ENCODE results near the gene MYLK3. TPM values are rescaled to one million over a fixed set of nuclear protein-coding genes. Genes with fewer than 3 reads are reported as not detected.
A peak's percentile ranks its signal among the peaks of the same experiment; 100 is the strongest.

Gene MYLK3
- total RNA-seq, 2 experiments from 2014 or later, result 0.33 to 0.54 TPM

DNA sequence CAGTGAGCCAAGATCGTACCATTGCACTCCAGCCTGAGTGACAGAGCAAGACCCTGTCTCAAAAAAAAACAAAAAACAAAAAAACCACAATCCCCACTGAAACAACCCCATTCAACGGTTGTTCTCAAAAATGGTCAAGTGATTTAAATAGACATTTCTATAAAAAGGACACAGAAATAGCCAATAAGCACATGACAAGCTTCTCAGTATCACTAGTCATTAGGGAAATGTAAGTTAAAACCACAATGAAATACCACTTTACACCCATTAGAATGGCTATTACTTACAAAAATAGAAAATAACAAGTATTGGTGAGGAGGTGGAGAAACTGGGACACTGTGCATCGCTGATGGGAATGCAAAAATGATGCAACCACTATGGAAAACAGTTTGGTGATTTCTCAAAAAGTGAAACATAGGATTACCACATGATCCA is 26.6 kb upstream of the MYLK3 start:
- no peaks in the 10 kb centered on the region for H3K9me3 Mint-ChIP-seq
- no peak overlapping the region for H3K4me3 Mint-ChIP-seq
- H3K36me3 Mint-ChIP-seq, result no peaks in the 10 kb centered on the region
- DNase-seq, result no peak
- no peak overlapping the region for H3K27ac Mint-ChIP-seq
- H3K27me3 Mint-ChIP-seq, result no peaks in the 10 kb centered on the region
- no peaks in the 10 kb centered on the region for H3K4me1 Mint-ChIP-seq

GRCh38 chr16:46772463-46772862 is 24.3 kb upstream of the MYLK3 start:
- Mint-ChIP-seq H3K27ac (no peak overlapping the region), H3K36me3 (no peaks in the 10 kb centered on the region), H3K9me3 (no peaks in the 10 kb centered on the region), H3K27me3 (no peaks in the 10 kb centered on the region), H3K4me3 (no peak overlapping the region), H3K4me1 (no peaks in the 10 kb centered on the region)
- DNase-seq, result no peak

DNA sequence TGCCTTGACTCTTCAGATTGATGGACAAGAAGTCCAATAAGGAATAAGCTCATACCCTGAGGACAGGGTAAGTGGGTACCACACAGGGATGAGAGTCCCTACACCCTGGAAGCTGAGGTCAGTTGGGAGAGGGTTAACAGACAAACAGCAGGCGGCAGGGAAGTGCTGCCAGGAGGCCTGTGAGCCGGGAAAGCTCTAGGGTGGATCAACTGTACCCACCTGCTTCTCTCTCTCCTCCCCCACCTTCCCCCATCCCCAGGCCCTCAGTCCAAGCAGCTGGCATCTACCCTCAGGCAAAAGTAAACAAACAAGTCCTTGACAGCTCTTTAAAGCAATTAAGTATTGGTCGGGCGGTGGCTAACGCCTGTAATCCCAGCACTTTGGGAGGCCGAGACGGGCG is 20.7 kb upstream of the MYLK3 start:
- no peaks in the 10 kb centered on the region for H3K27me3 Mint-ChIP-seq

GRCh38 chr16:46765050-46765449 is 16.9 kb upstream of the MYLK3 start:
- Mint-ChIP-seq H3K4me3 (no peak overlapping the region), H3K9me3 (no peaks in the 10 kb centered on the region), H3K4me1 (peaks cover 2% of the 10 kb centered on the region), H3K27ac (no peak overlapping the region), H3K27me3 (no peaks in the 10 kb centered on the region), H3K36me3 (no peaks in the 10 kb centered on the region)
- DNase-seq, result no peak

More for the DNA sequence above, 20.7 kb upstream of the MYLK3 start:
- H3K36me3 Mint-ChIP-seq, result no peaks in the 10 kb centered on the region
- no peaks in the 10 kb centered on the region for H3K9me3 Mint-ChIP-seq
- DNase-seq, result no peak
- no peak overlapping the region for H3K4me3 Mint-ChIP-seq
- H3K4me1 Mint-ChIP-seq, result peaks cover 2% of the 10 kb centered on the region
- H3K27ac Mint-ChIP-seq, result no peak overlapping the region

DNA sequence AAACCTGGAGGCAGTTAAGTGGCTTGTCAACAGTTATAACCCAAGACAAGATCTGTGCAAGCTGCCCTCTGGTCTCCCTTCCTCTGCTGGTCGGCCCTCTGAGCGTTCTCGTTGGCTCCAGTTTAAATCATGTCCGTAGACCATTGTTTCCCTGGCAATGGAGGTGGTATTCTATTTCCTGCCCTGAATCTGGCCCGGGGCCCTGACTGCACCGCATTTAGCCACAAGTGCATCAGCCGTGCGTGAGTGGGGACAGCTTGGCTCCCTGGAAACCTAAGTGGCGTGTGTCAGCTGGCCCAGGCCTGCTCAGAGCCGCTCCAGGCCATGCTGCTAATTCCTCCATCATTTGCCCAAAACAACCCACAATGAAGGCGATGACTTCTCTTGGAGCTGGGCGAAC is 15.0 kb upstream of the MYLK3 start:
- Mint-ChIP-seq H3K4me1 (peaks cover 2% of the 10 kb centered on the region), H3K4me3 (no peak overlapping the region), H3K27ac (no peak overlapping the region), H3K36me3 (no peaks in the 10 kb centered on the region), H3K27me3 (no peaks in the 10 kb centered on the region), H3K9me3 (no peaks in the 10 kb centered on the region)
- DNase-seq, result no peak

- Mint-ChIP-seq H3K4me3 (no peak overlapping the region), H3K36me3 (no peaks in the 10 kb centered on the region), H3K4me1 (peaks cover 2% of the 10 kb centered on the region), H3K27ac (no peak overlapping the region), H3K9me3 (no peaks in the 10 kb centered on the region), H3K27me3 (no peaks in the 10 kb centered on the region)
- no peak for DNase-seq
These were observed 14.4 kb upstream of the MYLK3 start for GRCh38 chr16:46762583-46762982.

- no peaks in the 10 kb centered on the region for H3K36me3 Mint-ChIP-seq
- no peaks in the 10 kb centered on the region for H3K27me3 Mint-ChIP-seq
- no peak overlapping the region for H3K27ac Mint-ChIP-seq
- no peaks in the 10 kb centered on the region for H3K4me1 Mint-ChIP-seq
- H3K4me3 Mint-ChIP-seq, result no peak overlapping the region
- H3K9me3 Mint-ChIP-seq, result no peaks in the 10 kb centered on the region
- no peak for DNase-seq
These were observed 11.2 kb upstream of the MYLK3 start for GRCh38 chr16:46759309-46759708.

- H3K36me3 Mint-ChIP-seq, result no peaks in the 10 kb centered on the region
- no peak for DNase-seq
- no peaks in the 10 kb centered on the region for H3K9me3 Mint-ChIP-seq
- H3K27ac Mint-ChIP-seq, result no peak overlapping the region
- no peak overlapping the region for H3K4me3 Mint-ChIP-seq
- no peaks in the 10 kb centered on the region for H3K27me3 Mint-ChIP-seq
- H3K4me1 Mint-ChIP-seq, result no peaks in the 10 kb centered on the region
These were observed 9.4 kb upstream of the MYLK3 start for GRCh38 chr16:46757339-46758050.

DNA sequence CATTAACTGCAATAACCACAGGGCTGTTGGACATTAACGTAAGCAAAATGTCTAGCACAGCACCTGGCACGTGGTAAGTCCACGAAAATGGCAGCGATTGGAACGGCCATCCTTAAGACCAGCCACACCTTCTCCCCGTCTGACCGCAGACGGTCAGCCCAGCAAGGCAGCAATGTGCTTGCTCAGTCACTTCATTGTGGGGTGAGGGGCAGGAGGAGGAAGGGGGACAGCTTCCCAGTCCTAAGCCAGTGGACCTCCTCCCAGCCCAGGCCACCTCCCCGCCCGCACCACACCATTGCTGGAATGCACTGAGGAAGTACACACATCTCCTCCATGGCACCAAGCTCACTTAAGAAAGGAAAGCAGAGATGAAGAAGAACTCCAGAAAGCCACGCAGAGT is 8.6 kb upstream of the MYLK3 start:
- H3K4me3 Mint-ChIP-seq, result no peak overlapping the region
- no peaks in the 10 kb centered on the region for H3K9me3 Mint-ChIP-seq
- H3K36me3 Mint-ChIP-seq, result no peaks in the 10 kb centered on the region
- no peaks in the 10 kb centered on the region for H3K4me1 Mint-ChIP-seq
- H3K27me3 Mint-ChIP-seq, result no peaks in the 10 kb centered on the region
- no peak overlapping the region for H3K27ac Mint-ChIP-seq
- no peak for DNase-seq

- H3K4me1 Mint-ChIP-seq, result no peaks in the 10 kb centered on the region
- H3K4me3 Mint-ChIP-seq, result no peak overlapping the region
- H3K36me3 Mint-ChIP-seq, result no peaks in the 10 kb centered on the region
- no peak for DNase-seq
- H3K27ac Mint-ChIP-seq, result no peak overlapping the region
- H3K9me3 Mint-ChIP-seq, result no peaks in the 10 kb centered on the region
- no peaks in the 10 kb centered on the region for H3K27me3 Mint-ChIP-seq
These were observed 4.9 kb upstream of the MYLK3 start for GRCh38 chr16:46753015-46753414.

DNA sequence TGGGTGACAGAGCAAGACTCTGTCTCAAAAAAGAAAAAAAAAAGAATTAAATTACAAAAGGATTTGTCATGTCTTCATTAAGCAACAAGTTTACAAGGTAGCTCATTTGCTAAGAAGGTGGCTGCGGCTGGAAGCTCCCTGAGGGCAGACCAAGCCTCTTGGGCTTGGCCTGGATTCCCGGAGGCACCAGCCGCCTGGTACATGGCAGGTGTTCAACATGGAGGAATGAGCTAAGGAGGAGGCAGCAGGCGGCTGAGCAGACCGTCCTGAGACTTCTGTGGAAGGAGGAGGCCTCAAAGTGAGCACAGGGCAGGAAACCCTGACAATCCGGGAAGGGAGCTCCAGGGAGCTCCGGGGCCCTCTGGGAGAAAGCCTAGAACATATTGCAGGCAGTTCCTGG is 3.2 kb upstream of the MYLK3 start:
- Mint-ChIP-seq H3K27me3 (no peaks in the 10 kb centered on the region), H3K36me3 (no peaks in the 10 kb centered on the region), H3K9me3 (no peaks in the 10 kb centered on the region), H3K4me1 (no peaks in the 10 kb centered on the region), H3K4me3 (no peak overlapping the region), H3K27ac (no peak overlapping the region)
- DNase-seq, result no peak

GRCh38 chr16:46748775-46749705 is 896 bp upstream of the MYLK3 start:
- Mint-ChIP-seq H3K4me3 (no peak overlapping the region), H3K9me3 (no peaks in the 10 kb centered on the region), H3K27ac (no peak overlapping the region), H3K36me3 (no peaks in the 10 kb centered on the region), H3K27me3 (no peaks in the 10 kb centered on the region), H3K4me1 (no peaks in the 10 kb centered on the region)
- no peak for DNase-seq

DNA sequence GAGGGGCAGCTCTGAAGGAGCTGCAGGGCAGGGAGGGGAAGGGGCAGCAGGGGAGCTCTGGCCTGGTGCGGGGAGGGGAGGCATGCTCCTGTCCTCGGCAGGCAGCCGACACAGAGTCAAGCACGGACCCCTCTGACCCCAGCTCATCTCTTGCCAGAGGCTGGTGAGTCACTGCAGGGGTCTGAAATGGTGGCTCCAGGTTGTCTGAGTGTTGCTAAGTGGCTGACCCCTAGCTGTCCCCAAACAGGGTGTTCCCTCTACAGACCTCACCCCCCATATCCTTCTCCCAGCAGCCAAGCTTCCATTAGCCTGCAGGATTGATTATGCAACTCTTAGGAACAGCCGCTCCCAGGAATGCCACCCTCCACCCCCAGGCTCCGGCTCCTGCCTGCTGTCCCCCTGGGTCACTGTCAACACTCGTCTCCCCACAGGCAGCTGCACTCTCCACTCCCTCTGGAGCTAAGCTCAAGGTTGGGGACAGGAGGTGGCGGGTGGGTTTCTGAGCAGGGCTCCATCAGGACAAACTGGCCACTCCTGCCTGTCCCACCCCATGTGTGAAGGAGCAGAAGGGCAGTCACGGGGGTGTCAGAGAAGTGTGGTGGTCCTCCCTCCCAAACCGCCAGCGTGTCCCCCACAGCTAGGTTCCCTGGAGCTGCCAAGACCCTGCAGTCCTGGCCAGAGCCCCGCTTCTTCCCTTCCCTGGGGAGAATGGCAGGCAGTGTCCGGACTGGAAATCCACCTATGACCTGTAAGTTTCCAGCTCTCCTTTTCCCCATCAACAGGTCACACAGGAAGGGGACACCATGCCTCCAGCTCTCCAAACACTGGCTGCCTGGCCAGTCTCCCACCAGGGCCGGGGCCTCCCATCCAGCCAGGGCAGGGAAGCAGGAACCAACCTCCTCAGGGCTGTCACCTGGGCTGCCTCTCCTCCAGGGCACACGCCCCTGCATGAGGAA is 1.0 kb downstream of the MYLK3 start:
- Mint-ChIP-seq H3K36me3 (no peaks in the 10 kb centered on the region), H3K27me3 (no peaks in the 10 kb centered on the region), H3K27ac (no peak overlapping the region), H3K4me3 (no peak overlapping the region), H3K4me1 (peaks cover 4% of the 10 kb centered on the region), H3K9me3 (no peaks in the 10 kb centered on the region)
- DNase-seq, result no peak

GRCh38 chr16:46745617-46746016 is 2.5 kb downstream of the MYLK3 start:
- Mint-ChIP-seq H3K27ac (no peak overlapping the region), H3K4me1 (peaks cover 4% of the 10 kb centered on the region), H3K9me3 (no peaks in the 10 kb centered on the region), H3K4me3 (no peak overlapping the region), H3K36me3 (no peaks in the 10 kb centered on the region), H3K27me3 (no peaks in the 10 kb centered on the region)
- no peak for DNase-seq

DNA sequence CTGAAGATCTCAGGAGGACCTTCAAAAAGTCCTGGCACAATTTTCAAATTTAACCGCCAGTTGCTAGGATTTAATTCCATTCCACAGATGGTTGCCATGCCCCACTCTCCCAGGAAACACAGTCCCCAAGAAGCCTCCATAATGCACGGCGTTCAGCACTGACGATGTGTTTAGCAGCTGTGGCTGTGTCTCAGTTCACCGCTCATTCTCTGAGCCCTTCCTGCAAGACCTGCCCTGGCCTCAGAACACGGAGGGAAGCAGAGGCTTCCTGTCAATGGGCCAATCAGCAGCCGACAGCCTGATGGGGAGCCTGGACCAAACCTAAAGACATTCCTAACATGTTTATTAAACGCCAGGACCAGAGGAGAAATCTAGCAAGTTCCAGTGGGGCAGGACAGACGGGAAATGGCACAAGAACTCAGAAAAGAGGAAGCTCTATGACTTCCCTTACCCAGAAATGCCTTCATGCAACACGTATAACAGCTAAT is 4.9 kb downstream of the MYLK3 start:
- H3K4me3 Mint-ChIP-seq, result no peak overlapping the region
- no peaks in the 10 kb centered on the region for H3K36me3 Mint-ChIP-seq
- H3K9me3 Mint-ChIP-seq, result no peaks in the 10 kb centered on the region
- peaks cover 4% of the 10 kb centered on the region for H3K4me1 Mint-ChIP-seq
- DNase-seq, result no peak
- H3K27me3 Mint-ChIP-seq, result no peaks in the 10 kb centered on the region
- H3K27ac Mint-ChIP-seq, result peak overlapping the region; percentile 60

Measured in activated naive CD8-positive, alpha-beta T cell treated with anti-CD3 and anti-CD28 coated beads for 36 hours (primary cell).